ENCODE data around the gene SLC25A26. TPM values are rescaled to one million over a fixed set of nuclear protein-coding genes. Genes with fewer than 3 reads are reported as not detected.

The SLC25A26 gene
- total RNA-seq, 1 donor from 2014 or later, result 17.7 TPM

- Mint-ChIP-seq H3K27ac (ENCODE audit: unreplicated experiment) (no peak overlapping the region), H3K36me3 (ENCODE audit: unreplicated experiment) (no peaks in the 10 kb centered on the region), H3K4me1 (ENCODE audit: unreplicated experiment) (peaks cover 4% of the 10 kb centered on the region), H3K4me3 (ENCODE audit: unreplicated experiment) (no peak overlapping the region), H3K9me3 (ENCODE audit: unreplicated experiment) (peaks cover 25% of the 10 kb centered on the region), H3K27me3 (ENCODE audit: unreplicated experiment) (no peaks in the 10 kb centered on the region)
- no peak for DNase-seq (ENCODE audit: extremely low spot score, unreplicated experiment)
- TF ChIP-seq CTCF (IDR thresholded peaks at IDR 0.05), result no peak
Measured at GRCh38 chr3:66312039-66312438, 91.2 kb downstream of the SLC25A26 start.

- Mint-ChIP-seq H3K36me3 (ENCODE audit: unreplicated experiment) (no peaks in the 10 kb centered on the region), H3K9me3 (ENCODE audit: unreplicated experiment) (peaks cover 25% of the 10 kb centered on the region), H3K27ac (ENCODE audit: unreplicated experiment) (no peak overlapping the region), H3K4me1 (ENCODE audit: unreplicated experiment) (peaks cover 4% of the 10 kb centered on the region), H3K4me3 (ENCODE audit: unreplicated experiment) (no peak overlapping the region), H3K27me3 (ENCODE audit: unreplicated experiment) (no peaks in the 10 kb centered on the region)
- DNase-seq (ENCODE audit: extremely low spot score, unreplicated experiment), result no peak
- TF ChIP-seq CTCF (IDR thresholded peaks at IDR 0.05), result no peak
Measured at GRCh38 chr3:66314455-66314854, 93.7 kb downstream of the SLC25A26 start.

GRCh38 chr3:66317750-66318376, 97.1 kb downstream of the SLC25A26 start:
- no peaks in the 10 kb centered on the region for H3K27me3 Mint-ChIP-seq (ENCODE audit: unreplicated experiment)
- no peak for TF ChIP-seq CTCF (IDR thresholded peaks at IDR 0.05)
- H3K36me3 Mint-ChIP-seq (ENCODE audit: unreplicated experiment), result peaks cover 3% of the 10 kb centered on the region
- peaks cover 12% of the 10 kb centered on the region for H3K4me1 Mint-ChIP-seq (ENCODE audit: unreplicated experiment)
- H3K4me3 Mint-ChIP-seq (ENCODE audit: unreplicated experiment), result no peak overlapping the region
- DNase-seq (ENCODE audit: extremely low spot score, unreplicated experiment), result no peak
- H3K27ac Mint-ChIP-seq (ENCODE audit: unreplicated experiment), result no peak overlapping the region
- H3K9me3 Mint-ChIP-seq (ENCODE audit: unreplicated experiment), result peaks cover 23% of the 10 kb centered on the region

- Mint-ChIP-seq H3K4me1 (ENCODE audit: unreplicated experiment) (peaks cover 13% of the 10 kb centered on the region), H3K27ac (ENCODE audit: unreplicated experiment) (no peak overlapping the region), H3K36me3 (ENCODE audit: unreplicated experiment) (peaks cover 3% of the 10 kb centered on the region), H3K9me3 (ENCODE audit: unreplicated experiment) (peaks cover 14% of the 10 kb centered on the region), H3K27me3 (ENCODE audit: unreplicated experiment) (no peaks in the 10 kb centered on the region), H3K4me3 (ENCODE audit: unreplicated experiment) (no peak overlapping the region)
- no peak for DNase-seq (ENCODE audit: extremely low spot score, unreplicated experiment)
- no peak for TF ChIP-seq CTCF (IDR thresholded peaks at IDR 0.05)
Measured at GRCh38 chr3:66320390-66320789, 99.6 kb downstream of the SLC25A26 start.

- Mint-ChIP-seq H3K27ac (ENCODE audit: unreplicated experiment) (no peak overlapping the region), H3K9me3 (ENCODE audit: unreplicated experiment) (no peaks in the 10 kb centered on the region), H3K4me1 (ENCODE audit: unreplicated experiment) (peaks cover 27% of the 10 kb centered on the region), H3K4me3 (ENCODE audit: unreplicated experiment) (no peak overlapping the region), H3K36me3 (ENCODE audit: unreplicated experiment) (peaks cover 3% of the 10 kb centered on the region), H3K27me3 (ENCODE audit: unreplicated experiment) (no peaks in the 10 kb centered on the region)
- no peak for DNase-seq (ENCODE audit: extremely low spot score, unreplicated experiment)
- no peak for TF ChIP-seq CTCF (IDR thresholded peaks at IDR 0.05)
Measured at GRCh38 chr3:66322436-66322835, 101.6 kb downstream of the SLC25A26 start.

Measured in osteocyte (in vitro differentiated cells).